ENCODE results near the gene PPP1R2.

DNA sequence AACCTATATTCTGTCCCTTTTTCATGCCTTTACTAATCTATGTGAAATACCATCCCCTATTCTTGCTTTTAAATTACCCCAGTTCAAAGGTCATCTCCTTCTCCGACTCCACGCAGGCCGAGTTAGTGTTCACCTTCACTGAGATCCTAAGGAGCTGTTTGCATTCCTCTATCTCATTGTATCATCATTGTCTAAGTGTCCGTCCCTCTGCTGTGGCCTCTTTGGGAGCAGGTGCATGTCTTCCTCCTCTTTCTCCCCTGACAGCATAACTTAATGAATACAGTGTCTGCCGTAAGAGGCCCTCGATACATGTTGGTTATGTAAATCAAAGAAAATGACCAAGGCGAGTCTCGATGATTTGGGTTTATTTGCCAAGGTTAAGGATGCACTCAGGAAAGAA lies 4.9 kb upstream of the PPP1R2 start:
- no peak for TF ChIP-seq FOSL1 (IDR thresholded peaks at IDR 0.05; ENCODE audit: low read depth)
- TF ChIP-seq, protein P1, sequence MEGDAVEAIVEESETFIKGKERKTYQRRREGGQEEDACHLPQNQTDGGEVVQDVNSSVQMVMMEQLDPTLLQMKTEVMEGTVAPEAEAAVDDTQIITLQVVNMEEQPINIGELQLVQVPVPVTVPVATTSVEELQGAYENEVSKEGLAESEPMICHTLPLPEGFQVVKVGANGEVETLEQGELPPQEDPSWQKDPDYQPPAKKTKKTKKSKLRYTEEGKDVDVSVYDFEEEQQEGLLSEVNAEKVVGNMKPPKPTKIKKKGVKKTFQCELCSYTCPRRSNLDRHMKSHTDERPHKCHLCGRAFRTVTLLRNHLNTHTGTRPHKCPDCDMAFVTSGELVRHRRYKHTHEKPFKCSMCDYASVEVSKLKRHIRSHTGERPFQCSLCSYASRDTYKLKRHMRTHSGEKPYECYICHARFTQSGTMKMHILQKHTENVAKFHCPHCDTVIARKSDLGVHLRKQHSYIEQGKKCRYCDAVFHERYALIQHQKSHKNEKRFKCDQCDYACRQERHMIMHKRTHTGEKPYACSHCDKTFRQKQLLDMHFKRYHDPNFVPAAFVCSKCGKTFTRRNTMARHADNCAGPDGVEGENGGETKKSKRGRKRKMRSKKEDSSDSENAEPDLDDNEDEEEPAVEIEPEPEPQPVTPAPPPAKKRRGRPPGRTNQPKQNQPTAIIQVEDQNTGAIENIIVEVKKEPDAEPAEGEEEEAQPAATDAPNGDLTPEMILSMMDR (IDR thresholded peaks at IDR 0.05 in 2 of 3, conservative IDR thresholded peaks at IDR 0.05 in 1 of 3; ENCODE audit: borderline replicate concordance in 1 of 3, insufficient read depth in 1 of 3, low read depth in 2 of 3, low read length in 2 of 3) = no peak

All from HCT116 (cell line).